GM21529 (cell line): Measurements from ENCODE around the gene DIP2C.

ENCODE experiments used
- ATAC-seq: cut with Tn5 transposase; IDR thresholded peaks from one replicate; pipeline ENCODE4 v1.9.1; 2021; ENCODE audit not compliant: unreplicated experiment

DIP2C gene

GRCh38 chr10:628386-629045 is 61.0 kb downstream of the DIP2C start:
- ATAC-seq = no peak

- no peak for ATAC-seq
Measured at GRCh38 chr10:627032-627992, 62.2 kb downstream of the DIP2C start.

- ATAC-seq = no peak
Measured at GRCh38 chr10:625751-626711, 63.4 kb downstream of the DIP2C start.

GRCh38 chr10:625333-625696 is 64.2 kb downstream of the DIP2C start:
- ATAC-seq = no peak

- no peak for ATAC-seq
Measured at GRCh38 chr10:624605-625332, 64.7 kb downstream of the DIP2C start.

- ATAC-seq = no peak
Measured at GRCh38 chr10:624312-624604, 65.2 kb downstream of the DIP2C start.

- no peak for ATAC-seq
Measured at GRCh38 chr10:623477-624311, 65.8 kb downstream of the DIP2C start.

- no peak for ATAC-seq
Measured at GRCh38 chr10:623014-623413, 66.5 kb downstream of the DIP2C start.

- no peak for ATAC-seq
Measured at GRCh38 chr10:621981-622740, 67.3 kb downstream of the DIP2C start.

GRCh38 chr10:621513-621912 is 68.0 kb downstream of the DIP2C start:
- no peak for ATAC-seq

- no peak for ATAC-seq
Measured at GRCh38 chr10:620971-621370, 68.5 kb downstream of the DIP2C start.

GRCh38 chr10:620417-620816 is 69.1 kb downstream of the DIP2C start:
- ATAC-seq = no peak

- no peak for ATAC-seq
Measured at GRCh38 chr10:619710-620109, 69.8 kb downstream of the DIP2C start.

GRCh38 chr10:618229-618989 is 71.1 kb downstream of the DIP2C start:
- ATAC-seq = no peak

- ATAC-seq = no peak
Measured at GRCh38 chr10:617471-617870, 72.0 kb downstream of the DIP2C start.

- no peak for ATAC-seq
Measured at GRCh38 chr10:615583-616152, 73.8 kb downstream of the DIP2C start.

GRCh38 chr10:614790-615582 is 74.5 kb downstream of the DIP2C start:
- ATAC-seq = no peak
